Measurements from ENCODE around the gene RIMKLA. TPM values are rescaled to one million over a fixed set of nuclear protein-coding genes. Genes with fewer than 3 reads are reported as not detected.

Gene RIMKLA
- total and polyA plus RNA-seq, 9 donors = 0.02 to 0.27 (median 0.14) TPM; not detected in 1

DNA sequence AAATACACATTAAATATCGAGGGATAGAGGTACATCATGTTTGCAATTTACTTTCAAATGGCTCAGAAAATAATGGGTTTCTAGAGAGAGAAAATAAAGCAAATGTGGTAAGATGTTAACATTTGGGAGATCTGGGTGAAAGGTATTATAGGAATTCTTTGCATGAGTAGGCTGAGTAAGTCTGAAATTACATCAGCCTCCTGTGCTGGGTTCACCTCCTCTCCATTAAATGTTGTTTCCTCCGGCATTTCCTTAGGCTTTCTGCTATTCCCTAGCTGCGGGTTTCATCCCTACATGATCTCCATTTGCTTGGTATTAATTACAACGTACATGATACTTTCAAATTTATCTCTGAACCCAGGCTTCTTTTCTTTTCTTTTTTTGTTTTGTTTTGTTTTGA, 43.6 kb downstream of the RIMKLA start:
- no peak for DNase-seq
- TF ChIP-seq POLR2A (IDR thresholded peaks at IDR 0.05) = no peak
- no peak for TF ChIP-seq EP300 (IDR thresholded peaks at IDR 0.05)
- TF ChIP-seq CTCF (IDR thresholded peaks at IDR 0.05) = no peak
- Histone ChIP-seq H3K4me1 (ENCODE audit: insufficient read depth) (peaks cover 3% of the 10 kb centered on the region), H3K27me3 (no peaks in the 10 kb centered on the region), H3K36me3 (no peaks in the 10 kb centered on the region), H3K4me3 (no peak overlapping the region), H3K9me3 (no peaks in the 10 kb centered on the region), H3K27ac (no peak overlapping the region)
- 87 to 88% (median 88%) methylated on average over 4 of the region's 4 CpGs for WGBS, 3 donors
- intact Hi-C loops (cut with DNase I) = no loop called here

- no peak for TF ChIP-seq CTCF (IDR thresholded peaks at IDR 0.05)
- no peak for TF ChIP-seq EP300 (IDR thresholded peaks at IDR 0.05)
- TF ChIP-seq POLR2A (IDR thresholded peaks at IDR 0.05) = no peak
- no peaks in the 10 kb centered on the region for H3K4me1 ChIP-seq (ENCODE audit: insufficient read depth)
These were observed 46.6 kb downstream of the RIMKLA start for GRCh38 chr1:42427240-42427639.

DNA sequence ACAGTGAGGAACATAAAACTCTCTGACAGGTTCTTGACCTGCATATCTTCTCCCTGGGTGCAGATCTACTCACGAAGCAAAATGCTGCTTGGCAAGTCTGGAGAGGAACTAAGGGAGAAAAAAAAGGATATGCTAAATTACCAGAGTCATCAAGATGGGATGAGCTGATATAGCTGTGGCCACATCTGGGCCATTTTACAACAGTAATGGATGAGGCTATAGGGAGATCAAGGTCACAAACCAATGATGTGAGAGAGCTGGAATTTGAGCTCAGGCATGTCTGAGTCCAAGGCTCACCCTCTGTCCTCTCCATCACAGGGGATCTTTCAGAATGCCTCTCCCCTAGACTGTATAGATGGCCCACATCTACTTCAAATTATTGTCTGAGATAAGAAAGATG, 49.0 kb downstream of the RIMKLA start:
- WGBS, 3 donors = 63 to 81% (median 74%) methylated on average over 1 of the region's 1 CpG

More at GRCh38 chr1:42427240-42427639, 46.6 kb downstream of the RIMKLA start:
- intact Hi-C loops (cut with DNase I) = no loop called here
- H3K36me3 ChIP-seq = no peaks in the 10 kb centered on the region
- no peak overlapping the region for H3K4me3 ChIP-seq
- no peaks in the 10 kb centered on the region for H3K27me3 ChIP-seq
- H3K9me3 ChIP-seq = no peaks in the 10 kb centered on the region
- no peak for DNase-seq
- WGBS, 3 donors = 76 to 78% (median 76%) methylated on average over 4 of the region's 4 CpGs
- H3K27ac ChIP-seq = no peak overlapping the region

DNA sequence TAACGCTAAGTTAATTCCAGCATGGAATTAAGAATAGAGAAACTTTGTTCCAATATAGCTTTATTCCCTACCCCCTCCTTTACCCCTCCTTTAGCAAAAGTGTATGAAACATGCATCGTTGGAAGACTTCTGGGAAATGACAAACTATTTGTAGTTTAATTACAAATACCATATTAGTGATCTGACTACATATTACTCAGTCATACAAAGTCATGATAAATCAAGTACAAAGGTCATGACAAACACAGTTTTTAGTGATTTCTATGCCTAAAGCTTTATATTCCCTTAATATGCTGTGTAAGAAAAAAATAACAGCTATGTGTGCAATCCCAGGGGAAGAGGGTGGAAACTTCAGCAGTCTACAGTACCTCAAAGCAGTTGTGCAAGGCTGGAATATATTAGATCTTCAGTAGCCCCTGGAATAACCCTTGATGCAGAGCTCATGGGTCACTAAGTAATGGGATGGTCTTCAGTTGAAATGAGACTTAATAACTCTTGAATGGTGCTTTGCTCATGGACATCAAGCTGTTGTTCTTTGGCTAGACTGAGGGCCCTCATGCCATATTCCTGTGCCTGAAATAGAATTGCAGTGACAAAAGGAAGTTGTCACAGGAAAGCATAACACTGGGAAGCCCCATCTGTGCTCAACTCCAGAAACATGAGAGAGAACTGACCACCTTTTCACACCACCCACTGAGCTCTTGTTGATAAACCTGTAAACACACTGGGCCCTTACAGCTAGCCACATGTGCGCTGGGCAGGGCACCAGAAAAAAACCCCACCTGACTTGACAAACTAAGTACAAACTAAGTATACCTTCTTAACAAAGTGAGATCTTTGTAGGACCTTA, 49.9 kb downstream of the RIMKLA start:
- Histone ChIP-seq H3K9me3 (no peaks in the 10 kb centered on the region), H3K4me3 (no peak overlapping the region), H3K4me1 (ENCODE audit: insufficient read depth) (no peaks in the 10 kb centered on the region), H3K27me3 (no peaks in the 10 kb centered on the region), H3K36me3 (no peaks in the 10 kb centered on the region), H3K27ac (no peak overlapping the region)
- no peak for DNase-seq
- 85 to 88% (median 86%) methylated on average over 3 of the region's 3 CpGs for WGBS, 3 donors
- TF ChIP-seq POLR2A (IDR thresholded peaks at IDR 0.05) = no peak
- intact Hi-C loops (cut with DNase I) = no loop called here

More for the DNA sequence above, 49.0 kb downstream of the RIMKLA start:
- no peak for TF ChIP-seq CTCF (IDR thresholded peaks at IDR 0.05)
- no peak for TF ChIP-seq POLR2A (IDR thresholded peaks at IDR 0.05)
- TF ChIP-seq EP300 (IDR thresholded peaks at IDR 0.05) = no peak
- no peak overlapping the region for H3K4me3 ChIP-seq
- DNase-seq = no peak
- H3K9me3 ChIP-seq = no peaks in the 10 kb centered on the region
- H3K36me3 ChIP-seq = no peaks in the 10 kb centered on the region
- no peaks in the 10 kb centered on the region for H3K4me1 ChIP-seq (ENCODE audit: insufficient read depth)
- intact Hi-C loops (cut with DNase I) = no loop called here
- H3K27ac ChIP-seq = no peak overlapping the region
- no peaks in the 10 kb centered on the region for H3K27me3 ChIP-seq

DNA sequence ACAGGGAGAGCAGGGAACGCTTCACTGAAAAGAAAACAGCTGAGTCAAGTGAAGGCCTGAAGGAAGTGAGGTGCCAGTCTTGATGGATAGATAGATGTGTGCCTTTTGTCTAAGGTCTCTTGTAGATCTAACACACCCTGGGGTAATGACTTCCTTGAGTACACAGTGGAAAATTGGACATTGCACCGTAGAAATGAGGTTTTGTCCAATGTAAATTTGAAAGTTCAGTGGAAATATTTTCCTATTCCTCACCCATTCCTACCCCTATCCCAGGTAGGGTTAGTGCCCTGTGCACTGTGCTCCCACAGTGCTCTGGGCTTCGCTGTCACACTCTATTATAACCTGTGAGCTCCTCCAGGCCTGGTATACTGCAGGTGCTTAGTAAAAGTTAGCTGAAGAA, 50.9 kb downstream of the RIMKLA start:
- WGBS, 3 donors = 91 to 94% (median 91%) methylated on average over 3 of the region's 3 CpGs
- TF ChIP-seq POLR2A (IDR thresholded peaks at IDR 0.05) (no peak), CTCF (IDR thresholded peaks at IDR 0.05) (no peak), EP300 (IDR thresholded peaks at IDR 0.05) (no peak)

More for the DNA sequence above, 50.9 kb downstream of the RIMKLA start:
- Histone ChIP-seq H3K27ac (no peak overlapping the region), H3K4me3 (no peak overlapping the region), H3K9me3 (no peaks in the 10 kb centered on the region), H3K4me1 (ENCODE audit: insufficient read depth) (no peaks in the 10 kb centered on the region), H3K36me3 (no peaks in the 10 kb centered on the region), H3K27me3 (no peaks in the 10 kb centered on the region)
- intact Hi-C loops (cut with DNase I) = no loop called here
- DNase-seq = no peak
